Stomach (tissue), 9 donors: Measurements from ENCODE around the gene ARHGAP10. TPM values are rescaled to one million over a fixed set of nuclear protein-coding genes. Genes with fewer than 3 reads are reported as not detected.

Experiments
- DNase-seq, 2 donors: peaks; one replicate each; pipeline versions ENCODE4 v3.0.0 to v3.0.0-alpha.2; 2013 to 2019
- H3K27ac ChIP-seq, 5 donors: fragments of 200-600 bp in 4 of 5; sonication (generic) in 4 of 5; one replicate each; pipeline ENCODE4 v1.5.1; 2013 to 2019; ENCODE audit warnings: mild to moderate bottlenecking in 1 of 5, moderate library complexity in 1 of 5
- H3K27me3 ChIP-seq, 3 donors: fragments of 200-600 bp; sonication (generic); one replicate each; pipeline ENCODE4 v1.5.1; 2017 to 2019; ENCODE audit warnings: mixed run types in 1 of 3
- H3K36me3 ChIP-seq, 4 donors: fragments of 200-600 bp; sonication (generic); 1 replicate in 3 of 4; 2 replicates in 1 of 4; pipeline ENCODE4 v1.5.1; 2016 to 2019
- H3K4me1 ChIP-seq, 4 donors: fragments of 200-600 bp; sonication (generic); one replicate each; pipeline ENCODE4 v1.5.1; 2016 to 2019
- H3K4me3 ChIP-seq, 4 donors: fragments of 200-600 bp; sonication (generic) in 3 of 4; one replicate each; pipeline ENCODE4 v1.5.1; 2016 to 2019; ENCODE audit warnings: mild to moderate bottlenecking in 1 of 4
- H3K9me3 ChIP-seq, 4 donors: fragments of 200-600 bp; sonication (generic); one replicate each; pipeline ENCODE4 v1.5.1; 2016 to 2019
- CTCF ChIP-seq, 7 experiments: fragments of 450-650 bp in 4 of 7; fragments of 200-600 bp in 3 of 7; sonication (generic) in 3 of 7; IDR thresholded peaks; one replicate each; pipeline ENCODE4 v1.5.1; 2016 to 2019; ENCODE audit warnings: antibody characterized with exemption in 7 of 7, control low read depth in 2 of 7, mild to moderate bottlenecking in 1 of 7
- EP300 ChIP-seq: sonication (generic); formaldehyde crosslinking; IDR thresholded peaks from one replicate; pipeline ENCODE4 v1.6.1; 2017; ENCODE audit warnings: antibody characterized with exemption
- POLR2A ChIP-seq, 4 donors: fragments of 450-650 bp; IDR thresholded peaks; one replicate each; pipeline ENCODE4 v1.6.1; 2016; ENCODE audit warnings: antibody characterized with exemption in 4 of 4, control low read depth in 2 of 4, mild to moderate bottlenecking in 1 of 4, moderate library complexity in 1 of 4
- POLR2AphosphoS5 ChIP-seq, 3 donors: sonication (generic); formaldehyde crosslinking; IDR thresholded peaks; one replicate each; pipeline ENCODE4 v1.6.1; 2016; ENCODE audit warnings: antibody characterized with exemption in 3 of 3
- WGBS, 5 donors: extraction: QIAGEN DNeasy Blood & Tissue Kit in 3 of 5; methylation state at CpG; one replicate each; pipeline versions ENCODE4 v1.1.5 to v1.1.7; 2013 to 2018; 5-methylcytosine and 5-hydroxymethylcytosine counted together
- intact Hi-C: fragments of 100-400 bp; cut with DNase I; formaldehyde crosslinking; loops from one replicate; pipeline ENCODE4 v1.15.1; 2023; ENCODE audit warnings: low total_unique reads
- polyA plus RNA-seq, 3 donors: library from polyadenylated mRNA; stranded (reverse); fragments of 200-250 nt; gene quantifications; one replicate each; pipeline ENCODE4 v1.2.3, GENCODE V29; 2013
- total RNA-seq, 5 donors: library from RNA; depleted of rRNA; stranded (reverse); fragments of >200 nt; gene quantifications; one replicate each; pipeline versions ENCODE4 v1.1.0 to v1.2.3, GENCODE V29; 2014 to 2016
- donor health status: healthy with polysubstance abuse.
- donor health status: Bipolar disorder and iron deficiency.
- donor health status: healthy.

ARHGAP10 gene
- total and polyA plus RNA-seq, 8 donors, result 18.1 to 117 (median 43.9) TPM

- no peak for DNase-seq
- no peak overlapping the region for H3K4me3 ChIP-seq
- TF ChIP-seq POLR2AphosphoS5 (IDR thresholded peaks at IDR 0.05) (no peak), POLR2A (IDR thresholded peaks at IDR 0.05) (no peak), CTCF (IDR thresholded peaks at IDR 0.05) (no peak), EP300 (no peak)
- no peaks in the 10 kb centered on the region for H3K9me3 ChIP-seq
- intact Hi-C loops, result no loop called here
- 65 to 84% (median 81%) methylated on average over 4 of the region's 4 CpGs for WGBS, 5 donors
- peaks cover 0 to 33% (median 13%) of the 10 kb centered on the region in 4 donors for H3K4me1 ChIP-seq
- peak overlapping the region in 2 of 5 donors; percentile 11 to 21 for H3K27ac ChIP-seq
- H3K27me3 ChIP-seq, result no peaks in the 10 kb centered on the region
- H3K36me3 ChIP-seq, result peaks cover 0 to 4% (median 2%) of the 10 kb centered on the region in 4 donors
Observed at GRCh38 chr4:147840838-147841738, 109.2 kb downstream of the ARHGAP10 start.

GRCh38 chr4:147842573-147842972 lies 110.7 kb downstream of the ARHGAP10 start:
- Histone ChIP-seq H3K27me3 (no peaks in the 10 kb centered on the region), H3K27ac (peak overlapping the region in 1 of 5 donors; percentile 3), H3K36me3 (peaks cover 0 to 9% (median 2%) of the 10 kb centered on the region in 4 donors), H3K9me3 (no peaks in the 10 kb centered on the region), H3K4me3 (no peak overlapping the region), H3K4me1 (peaks cover 0 to 45% (median 17%) of the 10 kb centered on the region in 4 donors)
- 79 to 96% (median 93%) methylated on average over 6 of the region's 6 CpGs for WGBS, 5 donors
- no peak for DNase-seq
- intact Hi-C loops, result no loop called here
- TF ChIP-seq POLR2A (IDR thresholded peaks at IDR 0.05), result no peak
- no peak for TF ChIP-seq EP300
- TF ChIP-seq POLR2AphosphoS5 (IDR thresholded peaks at IDR 0.05), result no peak
- no peak for TF ChIP-seq CTCF (IDR thresholded peaks at IDR 0.05)

- Histone ChIP-seq H3K9me3 (no peaks in the 10 kb centered on the region), H3K4me1 (peaks cover 0 to 51% (median 20%) of the 10 kb centered on the region in 4 donors), H3K36me3 (peaks cover 0 to 11% (median 2%) of the 10 kb centered on the region in 4 donors), H3K4me3 (no peak overlapping the region), H3K27ac (peak overlapping the region in 1 of 5 donors; percentile 7), H3K27me3 (no peaks in the 10 kb centered on the region)
- intact Hi-C loops, result no loop called here
- WGBS, 5 donors, result 75 to 86% (median 79%) methylated on average over 5 of the region's 5 CpGs
- TF ChIP-seq EP300 (no peak), CTCF (IDR thresholded peaks at IDR 0.05) (no peak), POLR2AphosphoS5 (IDR thresholded peaks at IDR 0.05) (no peak), POLR2A (IDR thresholded peaks at IDR 0.05) (no peak)
- DNase-seq, result peak in 1 of 2 donors; percentile 57
Observed at GRCh38 chr4:147843162-147843561, 111.3 kb downstream of the ARHGAP10 start.

GRCh38 chr4:147844781-147845180 lies 112.9 kb downstream of the ARHGAP10 start:
- no peak for DNase-seq
- peaks cover 0 to 63% (median 28%) of the 10 kb centered on the region in 4 donors for H3K4me1 ChIP-seq
- no peaks in the 10 kb centered on the region for H3K9me3 ChIP-seq
- 92 to 95% (median 94%) methylated on average over 7 of the region's 7 CpGs for WGBS, 5 donors
- H3K27me3 ChIP-seq, result no peaks in the 10 kb centered on the region
- no peak overlapping the region for H3K27ac ChIP-seq
- H3K36me3 ChIP-seq, result peaks cover 0 to 13% (median 3%) of the 10 kb centered on the region in 4 donors
- intact Hi-C loops, result no loop called here
- no peak for TF ChIP-seq POLR2AphosphoS5 (IDR thresholded peaks at IDR 0.05)
- TF ChIP-seq CTCF (IDR thresholded peaks at IDR 0.05), result no peak
- no peak overlapping the region for H3K4me3 ChIP-seq
